OCI-LY7 (cell line): ENCODE measurements around the gene PTPN14.

ENCODE experiments used
- EZH2phosphoT487 ChIP-seq: fragments of 200-600 bp; sonication (generic); IDR thresholded peaks from 2 replicates; pipeline ENCODE4 v1.6.1; 2018; ENCODE audit warnings: low read depth, borderline replicate concordance, mild to moderate bottlenecking, mixed run types, antibody characterized with exemption, low read length, moderate library complexity, mixed read lengths
- TF ChIP-seq, protein P1 (sequence below): fragments of 200-600 bp; sonication (generic); conservative IDR thresholded peaks from 2 replicates; pipeline ENCODE4 v1.5.1; 2014; ENCODE audit warnings: mild to moderate bottlenecking, antibody characterized with exemption, low read length, moderate library complexity, mixed read lengths

GRCh38 chr1:214537872-214538473 lies 13.4 kb downstream of the PTPN14 start:
- TF ChIP-seq, protein P1, sequence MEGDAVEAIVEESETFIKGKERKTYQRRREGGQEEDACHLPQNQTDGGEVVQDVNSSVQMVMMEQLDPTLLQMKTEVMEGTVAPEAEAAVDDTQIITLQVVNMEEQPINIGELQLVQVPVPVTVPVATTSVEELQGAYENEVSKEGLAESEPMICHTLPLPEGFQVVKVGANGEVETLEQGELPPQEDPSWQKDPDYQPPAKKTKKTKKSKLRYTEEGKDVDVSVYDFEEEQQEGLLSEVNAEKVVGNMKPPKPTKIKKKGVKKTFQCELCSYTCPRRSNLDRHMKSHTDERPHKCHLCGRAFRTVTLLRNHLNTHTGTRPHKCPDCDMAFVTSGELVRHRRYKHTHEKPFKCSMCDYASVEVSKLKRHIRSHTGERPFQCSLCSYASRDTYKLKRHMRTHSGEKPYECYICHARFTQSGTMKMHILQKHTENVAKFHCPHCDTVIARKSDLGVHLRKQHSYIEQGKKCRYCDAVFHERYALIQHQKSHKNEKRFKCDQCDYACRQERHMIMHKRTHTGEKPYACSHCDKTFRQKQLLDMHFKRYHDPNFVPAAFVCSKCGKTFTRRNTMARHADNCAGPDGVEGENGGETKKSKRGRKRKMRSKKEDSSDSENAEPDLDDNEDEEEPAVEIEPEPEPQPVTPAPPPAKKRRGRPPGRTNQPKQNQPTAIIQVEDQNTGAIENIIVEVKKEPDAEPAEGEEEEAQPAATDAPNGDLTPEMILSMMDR = no peak
- TF ChIP-seq EZH2phosphoT487 = no peak
